OCI-LY7 (cell line): ENCODE measurements around the gene EXOC3L2. TPM values are rescaled to one million over a fixed set of nuclear protein-coding genes. Genes with fewer than 3 reads are reported as not detected.

Experiments used
- BruUV-seq: library from RNA; stranded (reverse); fragments of 400-500 nt; replicated peaks from 2 replicates; lab custom pipeline; 2021; lab: Mats Ljungman, UMichigan
- CTCF ChIA-PET: fragments of 300-600 bp; sonication (Branson Sonifier 250); formaldehyde crosslinking; loops from one replicate; lab custom pipeline; 2022; ENCODE audit warnings: antibody characterized with exemption; ENCODE audit not compliant: unreplicated experiment; lab: Charles Lee
- POLR2A ChIA-PET: fragments of 300-600 bp; sonication (Branson Sonifier 250); formaldehyde crosslinking; loops from one replicate; lab custom pipeline; 2022; ENCODE audit warnings: antibody characterized with exemption; lab: Charles Lee
- DNase-seq: peaks from one replicate; pipeline ENCODE4 v3.0.0-alpha.2; 2015; ENCODE audit warnings: low spot score
- H2AFZ ChIP-seq: fragments of 200-600 bp; sonication (generic), shearing (Covaris generic); 2 replicates; pipeline ENCODE4 v1.6.1; 2014; ENCODE audit warnings: mild to moderate bottlenecking, antibody characterized with exemption, low read length, moderate library complexity
- H3K27ac ChIP-seq: fragments of 200-600 bp; sonication (generic); 2 replicates; pipeline ENCODE4 v1.5.1; 2014; ENCODE audit warnings: mixed run types, low read depth, mild to moderate bottlenecking, moderate library complexity, low read length, inconsistent platforms; ENCODE audit not compliant: poor library complexity, severe bottlenecking
- H3K36me3 ChIP-seq: fragments of 200-600 bp; sonication (generic); 2 replicates; pipeline ENCODE4 v1.6.1; 2014; ENCODE audit warnings: mild to moderate bottlenecking, antibody characterized with exemption, low read length, moderate library complexity, mixed read lengths; ENCODE audit not compliant: insufficient read depth
- H3K4me1 ChIP-seq: fragments of 200-600 bp; sonication (generic); 2 replicates; pipeline ENCODE4 v1.5.1; 2014; ENCODE audit warnings: mild to moderate bottlenecking, low read length; ENCODE audit not compliant: insufficient read depth, poor library complexity, severe bottlenecking
- H3K4me2 ChIP-seq: fragments of 200-600 bp; sonication (generic); 2 replicates; pipeline ENCODE4 v1.6.1; 2014; ENCODE audit warnings: mild to moderate bottlenecking, low read length
- H3K4me3 ChIP-seq: fragments of 200-600 bp; sonication (generic); 2 replicates; pipeline ENCODE4 v1.5.1; 2014; ENCODE audit warnings: mild to moderate bottlenecking, low read depth, low read length; ENCODE audit not compliant: poor library complexity, severe bottlenecking
- H3K79me2 ChIP-seq: fragments of 200-600 bp; sonication (generic); 2 replicates; pipeline ENCODE4 v1.6.1; 2016; ENCODE audit warnings: low read depth, mild to moderate bottlenecking, low read length, moderate library complexity, mixed read lengths; ENCODE audit not compliant: insufficient read depth
- H3K9me2 ChIP-seq: fragments of 200-600 bp; sonication (generic); 2 replicates; pipeline ENCODE4 v1.6.1; 2016; ENCODE audit warnings: mild to moderate bottlenecking, low read length, mixed read lengths; ENCODE audit not compliant: insufficient read depth
- H3K9me3 ChIP-seq: fragments of 200-600 bp; sonication (generic); 2 replicates; pipeline ENCODE4 v1.6.1; 2014; ENCODE audit warnings: mild to moderate bottlenecking, mixed run types, low read length, mixed read lengths
- H4K20me1 ChIP-seq: fragments of 200-600 bp; sonication (generic); 2 replicates; pipeline ENCODE4 v1.6.1; 2014; ENCODE audit warnings: mild to moderate bottlenecking, antibody characterized with exemption, low read length, moderate library complexity, mixed read lengths; ENCODE audit not compliant: insufficient read depth
- CTCF ChIP-seq: fragments of 200-600 bp; sonication (generic); conservative IDR thresholded peaks from 2 replicates; pipeline ENCODE4 v1.5.1; 2014; ENCODE audit warnings: mild to moderate bottlenecking, antibody characterized with exemption, low read length, moderate library complexity, mixed read lengths
- EZH2phosphoT487 ChIP-seq: fragments of 200-600 bp; sonication (generic); IDR thresholded peaks from 2 replicates; pipeline ENCODE4 v1.6.1; 2018; ENCODE audit warnings: low read depth, borderline replicate concordance, mild to moderate bottlenecking, mixed run types, antibody characterized with exemption, low read length, moderate library complexity, mixed read lengths
- intact Hi-C: fragments of 100-400 bp; cut with micrococcal nuclease; formaldehyde crosslinking; loops from one replicate; pipeline ENCODE4 v1.10.0; 2022; ENCODE audit not compliant: unreplicated experiment
- total RNA-seq, 2 experiments: library from RNA; depleted of rRNA in 1 of 2; stranded (reverse); fragments of >200 nt in 1 of 2; shearing (Covaris generic) in 1 of 2; gene quantifications; 2 replicates each; pipeline ENCODE4 v1.2.3, GENCODE V29; 2014 to 2022

Gene EXOC3L2
- total RNA-seq, 2 experiments from 2014 or later: not detected

DNA sequence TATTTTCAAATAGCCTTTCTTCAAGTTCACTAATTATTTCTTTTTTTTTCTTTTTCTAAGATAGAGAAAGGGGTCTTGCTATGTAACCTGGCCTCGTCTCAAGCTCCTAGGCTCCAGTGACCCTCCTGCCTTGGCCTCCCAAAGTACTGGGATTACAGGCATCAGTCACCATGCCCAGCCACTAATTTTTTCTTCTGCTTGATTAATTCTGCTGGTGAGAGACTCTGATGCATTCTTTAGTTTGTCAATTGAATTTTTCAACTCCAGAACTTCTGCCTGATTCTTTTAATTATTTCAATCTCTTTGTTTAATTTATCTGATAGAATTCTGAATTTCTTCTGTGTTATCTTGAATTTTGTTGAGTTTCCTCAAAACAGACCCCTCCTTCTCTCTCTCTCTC is 55.2 kb downstream of the EXOC3L2 start:
- ChIA-PET CTCF (no interaction called here), POLR2A (no interaction called here)
- no peaks in the 10 kb centered on the region for H4K20me1 ChIP-seq
- H3K9me3 ChIP-seq: no peaks in the 10 kb centered on the region
- H3K9me2 ChIP-seq: no peaks in the 10 kb centered on the region
- H3K4me3 ChIP-seq: no peak overlapping the region
- no peak overlapping the region for H3K4me2 ChIP-seq
- peaks cover 8% of the 10 kb centered on the region for H3K4me1 ChIP-seq
- no peaks in the 10 kb centered on the region for H3K79me2 ChIP-seq
- intact Hi-C loops: loop anchor here (5.0 kb wide), 1 partner anchor 288 kb away; no protein-coding TSS in a partner anchor
- H3K36me3 ChIP-seq: no peaks in the 10 kb centered on the region
- no TSS peak for BruUV-seq
- TF ChIP-seq CTCF (no peak), EZH2phosphoT487 (no peak)
- H3K27ac ChIP-seq: no peak overlapping the region
- DNase-seq: no peak
- no peak overlapping the region for H2AFZ ChIP-seq

- BruUV-seq: no TSS peak
- Histone ChIP-seq H3K9me3 (no peaks in the 10 kb centered on the region), H3K4me1 (peaks cover 8% of the 10 kb centered on the region), H3K9me2 (no peaks in the 10 kb centered on the region), H2AFZ (peak overlapping the region; percentile 10; the same call in 1 of the 2 replicates), H3K79me2 (no peaks in the 10 kb centered on the region), H4K20me1 (no peaks in the 10 kb centered on the region), H3K27ac (no peak overlapping the region), H3K4me3 (no peak overlapping the region), H3K36me3 (no peaks in the 10 kb centered on the region), H3K4me2 (peak overlapping the region; percentile 40; the same call in 1 of the 2 replicates)
- ChIA-PET CTCF (no interaction called here), POLR2A (no interaction called here)
- intact Hi-C loops: loop anchor here (2.0 to 5.0 kb wide), 2 partner anchors 151 to 285 kb away; no protein-coding TSS in a partner anchor
- peak; percentile 83 for DNase-seq
- TF ChIP-seq CTCF: peak; percentile 87
- no peak for TF ChIP-seq EZH2phosphoT487
Observed at GRCh38 chr19:45187421-45188100, 57.6 kb downstream of the EXOC3L2 start.
